CD4-positive, alpha-beta T cell treated with Interleukin-1 beta for 1 hour (primary cell): ENCODE measurements around the gene SDR39U1.
"Not testable (repeated sequence)": the region's sequence is repeated elsewhere in the genome, so short reads cannot be mapped to it uniquely, and the experiment has no call there.

Experiments
- DNase-seq, 2 donors: peaks; one replicate each; pipeline ENCODE4 v3.0.0-alpha.2; 2020 to 2022

The SDR39U1 gene, protein sequence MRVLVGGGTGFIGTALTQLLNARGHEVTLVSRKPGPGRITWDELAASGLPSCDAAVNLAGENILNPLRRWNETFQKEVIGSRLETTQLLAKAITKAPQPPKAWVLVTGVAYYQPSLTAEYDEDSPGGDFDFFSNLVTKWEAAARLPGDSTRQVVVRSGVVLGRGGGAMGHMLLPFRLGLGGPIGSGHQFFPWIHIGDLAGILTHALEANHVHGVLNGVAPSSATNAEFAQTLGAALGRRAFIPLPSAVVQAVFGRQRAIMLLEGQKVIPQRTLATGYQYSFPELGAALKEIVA

DNA sequence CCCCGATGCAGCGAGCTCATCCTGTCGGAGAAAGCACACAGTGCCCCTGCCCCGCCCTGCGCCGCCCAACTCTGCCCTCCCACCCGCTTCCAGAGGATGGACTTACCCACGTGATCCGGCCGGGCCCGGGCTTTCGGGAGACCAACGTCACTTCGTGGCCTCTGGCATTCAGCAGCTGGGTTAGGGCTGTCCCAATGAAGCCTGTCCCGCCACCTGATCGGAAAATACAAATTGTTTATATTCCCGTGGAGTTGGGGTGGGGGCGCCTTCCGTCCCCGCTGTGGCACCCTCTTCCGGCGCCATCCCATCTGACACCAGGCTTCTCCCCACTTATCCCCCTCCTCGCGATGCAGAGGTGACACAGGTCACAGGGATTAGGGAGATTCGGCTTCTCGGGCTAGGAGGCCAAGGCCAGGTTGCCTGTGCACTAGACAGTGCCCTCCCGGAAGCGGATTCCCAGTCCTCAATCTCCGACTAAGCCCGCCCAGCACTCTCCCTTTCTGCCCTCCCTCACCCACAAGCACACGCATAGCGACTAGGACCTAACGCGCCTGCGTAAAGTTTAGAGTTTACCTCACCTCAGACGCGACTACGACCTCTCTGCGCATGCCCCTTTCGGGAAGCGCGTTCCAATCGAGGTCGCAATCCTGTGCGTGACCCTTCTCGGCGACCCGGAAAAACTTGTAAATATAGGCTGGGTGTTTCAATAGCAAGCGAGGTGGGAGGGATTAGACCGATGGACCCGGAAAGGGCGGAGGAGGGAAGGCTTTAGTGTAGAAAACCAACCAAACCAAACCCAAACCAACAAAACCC is at the start of gene SDR39U1:
TSS of gene SDR39U1 (minus strand) at position 537 of the 813 bp plus-strand sequence. CDS start at position 530, 7 bp downstream.
- peak; percentile 99 for DNase-seq

DNA sequence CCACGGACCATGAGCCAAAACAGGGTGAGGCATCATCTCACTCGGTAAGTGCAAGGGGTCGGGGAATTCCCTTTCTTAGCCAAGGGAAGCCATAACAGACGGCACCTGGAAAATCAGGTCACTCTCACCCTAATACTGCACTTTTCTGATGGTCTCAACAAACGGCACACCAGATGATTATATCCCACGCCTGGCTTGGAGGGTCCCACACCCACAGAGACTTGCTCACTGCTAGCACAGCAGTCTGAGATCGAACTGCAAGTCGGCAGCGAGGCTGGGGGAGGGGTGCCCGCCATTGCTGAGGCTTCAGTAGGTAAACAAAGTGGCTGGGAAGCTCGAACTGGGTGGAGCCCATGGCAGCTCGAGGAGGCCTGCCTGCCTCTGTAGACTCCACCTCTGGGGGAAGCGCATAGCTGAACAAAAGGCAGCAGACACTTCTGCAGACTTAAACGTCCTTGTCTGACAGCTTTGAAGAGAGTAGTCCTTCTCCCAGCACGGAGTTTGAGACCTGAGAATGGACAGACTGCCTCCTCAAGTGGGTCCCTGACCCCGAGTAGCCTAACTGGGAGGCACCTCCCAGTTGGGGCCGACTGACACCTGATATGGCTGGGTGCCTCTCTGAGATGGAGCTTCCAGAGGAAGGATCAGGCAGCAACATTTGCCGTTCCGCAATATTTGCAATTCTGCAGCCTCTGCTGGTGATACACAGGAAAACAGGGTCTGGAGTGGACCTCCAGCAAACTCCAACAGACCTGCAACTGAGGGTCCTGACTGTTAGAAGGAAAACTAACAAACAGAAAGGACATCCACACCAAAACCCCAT is 49.2 kb upstream of the SDR39U1 start:
- not testable (repeated sequence) for DNase-seq

DNA sequence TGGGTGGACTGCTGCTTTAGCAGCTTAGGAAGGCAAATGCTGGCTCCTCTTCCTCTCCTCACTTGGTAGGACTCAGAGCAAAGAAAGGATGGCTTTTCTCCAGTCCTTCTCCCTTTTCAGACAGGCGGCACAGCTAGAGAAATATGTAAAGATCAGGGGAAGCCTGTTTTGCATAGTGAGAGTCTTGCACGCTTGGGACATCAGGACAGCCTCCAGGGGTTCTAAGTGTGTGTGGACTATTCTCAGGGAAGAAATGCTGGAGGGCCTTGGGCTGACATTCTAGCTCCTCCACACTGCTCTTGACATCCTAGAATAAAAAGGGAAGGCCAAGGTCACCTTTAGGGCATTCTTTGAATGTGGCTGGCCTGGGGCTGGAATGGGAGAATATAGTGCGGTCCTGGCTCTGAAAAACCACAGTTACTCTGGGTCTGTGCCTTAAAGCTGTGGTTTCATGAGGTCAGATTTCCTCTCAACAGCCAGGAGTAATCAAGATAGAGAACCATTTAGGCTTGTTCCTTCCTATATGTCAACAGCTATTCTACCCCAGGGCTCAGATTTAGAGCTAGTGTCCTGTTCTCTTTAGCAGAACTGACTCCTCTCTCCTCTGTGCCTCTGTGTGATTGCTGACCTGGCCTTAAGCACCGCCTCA is 41.2 kb upstream of the SDR39U1 start:
- DNase-seq = peak in 1 of 2 donors; percentile 45

DNA sequence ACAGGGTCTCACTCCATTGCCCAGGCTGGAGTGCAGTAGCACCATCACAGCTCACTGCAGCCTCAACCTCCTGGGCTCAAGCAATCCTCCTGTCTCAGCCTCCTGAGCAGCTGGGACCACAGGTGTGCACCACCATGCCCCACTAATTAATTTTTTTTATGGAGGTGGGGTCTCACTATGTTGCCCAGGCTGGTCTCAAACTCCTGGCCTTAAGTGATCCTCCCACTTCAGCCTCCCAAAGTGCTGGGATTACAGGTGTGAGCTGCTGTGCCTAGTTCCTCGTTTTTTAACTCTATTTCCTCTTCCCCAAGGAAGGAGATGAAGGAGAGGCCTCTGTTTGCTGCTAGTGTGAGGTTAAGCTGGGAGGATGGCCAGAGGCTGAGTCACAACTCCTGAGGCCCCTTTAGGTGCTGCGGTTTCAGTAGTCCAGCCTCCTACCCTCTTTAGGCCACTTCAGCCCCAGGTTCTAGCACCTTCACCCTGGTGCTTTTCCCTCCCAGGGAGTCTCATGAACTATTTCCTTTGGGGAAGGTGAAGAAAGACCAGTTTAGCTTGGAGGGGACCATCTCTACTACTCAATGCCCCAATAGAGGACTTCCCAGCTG is 40.2 kb upstream of the SDR39U1 start:
- DNase-seq = not testable (repeated sequence)

DNA sequence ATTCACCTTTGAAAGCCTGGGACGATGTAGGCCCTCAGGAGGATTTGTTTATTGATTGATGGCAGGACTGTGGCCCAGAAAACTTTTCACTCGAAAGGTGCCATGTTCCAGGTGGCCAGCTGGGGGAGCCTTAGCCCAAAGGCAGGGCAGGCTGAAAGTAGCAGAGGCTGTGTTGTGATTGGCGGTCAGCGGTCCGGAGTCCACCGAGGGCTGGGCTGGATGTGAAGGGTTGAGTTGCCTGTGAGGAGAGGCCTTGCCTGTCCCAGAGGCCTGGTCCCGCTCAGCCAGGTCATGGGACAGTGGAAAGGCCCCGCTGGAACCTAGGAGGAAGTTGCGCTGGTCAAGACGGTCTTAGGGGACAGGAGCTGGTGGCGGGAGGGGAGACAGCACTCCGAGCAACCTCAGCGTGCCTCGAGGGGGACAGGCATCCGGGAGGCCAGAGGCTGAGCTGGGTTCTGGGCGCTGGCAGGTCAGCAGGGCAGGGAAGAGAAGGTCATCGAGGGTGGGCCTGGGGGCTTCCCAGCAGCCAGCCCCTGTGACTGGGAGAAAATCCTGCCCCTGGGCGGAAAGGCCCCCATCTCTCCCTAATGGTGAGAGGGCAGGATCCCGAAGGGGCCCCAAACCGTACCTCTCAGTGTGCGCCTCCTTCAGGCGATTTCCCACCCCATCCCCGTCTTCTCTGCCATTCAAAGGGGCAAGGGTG is 39.2 kb upstream of the SDR39U1 start:
- peak; percentile 55 to 57 for DNase-seq

DNA sequence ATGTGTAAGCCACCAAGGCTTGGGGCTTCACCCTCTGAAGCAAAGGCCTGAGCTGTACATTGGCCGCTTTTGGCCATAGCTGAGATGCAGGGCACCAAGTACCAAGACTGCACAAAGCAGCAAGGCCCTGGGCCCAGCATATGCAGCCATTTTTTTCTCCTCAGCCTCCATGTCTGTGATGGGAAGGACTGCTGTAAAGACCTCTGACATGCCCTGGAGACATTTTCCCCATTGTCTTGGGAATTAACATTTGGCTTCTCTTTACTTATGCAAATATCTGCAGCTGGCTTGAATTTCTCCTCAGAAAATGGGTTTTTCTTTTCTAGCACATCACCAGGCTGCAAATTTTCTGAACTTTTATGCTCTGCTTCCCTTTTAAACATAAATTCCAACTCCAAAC is 37.4 kb upstream of the SDR39U1 start:
- DNase-seq = not testable (repeated sequence)

DNA sequence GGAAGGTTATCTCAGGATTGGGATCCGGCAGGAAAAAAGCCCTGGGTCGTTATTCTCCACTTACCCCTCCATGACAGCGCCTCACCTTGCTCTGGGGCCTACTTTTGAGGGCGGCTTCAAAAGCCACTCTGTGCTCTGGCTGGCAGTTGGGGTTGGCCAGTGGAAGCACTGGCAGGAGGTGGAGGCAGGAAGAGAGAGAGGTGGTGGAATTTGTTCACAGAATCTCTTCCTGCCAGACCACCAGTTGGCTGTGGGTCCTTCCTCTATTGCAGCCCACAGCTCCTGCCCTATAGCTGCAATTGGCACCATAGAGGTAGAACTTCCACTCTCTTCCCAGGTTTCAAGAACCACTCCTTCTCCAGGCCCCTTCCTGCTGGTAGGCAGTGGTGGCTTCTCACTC is 32.7 kb upstream of the SDR39U1 start:
- DNase-seq = no peak

DNA sequence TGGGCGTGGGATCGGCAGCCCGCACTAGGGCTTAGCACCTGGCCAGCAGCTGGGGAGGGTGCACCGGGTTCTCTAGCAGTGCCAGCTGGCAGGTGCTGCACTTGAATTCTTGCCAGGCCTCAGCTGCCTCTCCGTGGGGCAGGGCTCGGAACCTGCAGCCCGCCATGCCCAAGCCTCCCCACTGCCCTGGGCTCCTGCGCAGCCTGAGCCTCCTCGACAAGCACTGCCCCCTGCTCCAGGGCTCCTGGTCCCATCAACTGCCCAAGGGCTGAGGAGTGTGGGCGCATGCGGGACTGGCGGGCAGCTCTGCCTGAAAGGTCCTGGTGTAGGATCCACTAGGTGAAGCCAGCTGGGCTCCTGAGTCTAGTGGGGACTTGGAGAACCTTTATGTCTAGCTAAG is 30.6 kb upstream of the SDR39U1 start:
- no peak for DNase-seq

DNA sequence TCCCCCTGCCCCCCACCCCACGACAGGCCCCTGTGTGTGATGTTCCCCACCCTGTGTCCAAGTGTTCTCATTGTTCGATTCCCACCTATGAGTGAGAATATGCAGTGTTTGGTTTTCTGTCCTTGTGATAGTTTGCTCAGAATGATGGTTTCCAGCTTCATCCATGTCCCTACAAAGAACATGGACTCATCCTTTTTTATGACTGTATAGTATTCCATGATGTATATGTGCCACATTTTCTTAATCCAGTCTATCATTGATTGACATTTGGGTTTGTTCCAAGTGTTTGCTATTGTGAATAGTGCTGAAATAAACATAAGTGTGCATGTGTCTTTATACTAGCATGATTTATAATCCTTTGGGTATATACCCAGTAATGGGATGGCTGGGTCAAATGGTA is 27.9 kb upstream of the SDR39U1 start:
- not testable (repeated sequence) for DNase-seq

DNA sequence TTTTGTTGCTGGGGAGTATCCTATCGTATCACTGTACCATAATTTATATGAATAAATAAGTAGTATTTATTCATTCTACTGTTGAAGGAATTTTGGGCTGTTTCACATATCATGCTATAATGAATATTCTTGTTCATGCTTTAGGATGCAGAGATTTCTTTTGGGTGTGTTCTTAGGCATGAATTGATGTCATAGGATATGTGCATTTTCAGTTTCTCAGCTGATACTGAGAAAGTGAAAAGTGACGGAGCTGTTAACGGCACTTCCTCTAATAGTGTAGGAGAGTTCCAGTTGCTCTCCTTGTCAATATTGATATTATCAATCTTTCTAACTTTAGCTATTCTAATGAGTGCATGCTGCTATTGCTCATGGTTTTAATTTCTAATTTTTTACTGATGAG is 23.2 kb upstream of the SDR39U1 start:
- no peak for DNase-seq

DNA sequence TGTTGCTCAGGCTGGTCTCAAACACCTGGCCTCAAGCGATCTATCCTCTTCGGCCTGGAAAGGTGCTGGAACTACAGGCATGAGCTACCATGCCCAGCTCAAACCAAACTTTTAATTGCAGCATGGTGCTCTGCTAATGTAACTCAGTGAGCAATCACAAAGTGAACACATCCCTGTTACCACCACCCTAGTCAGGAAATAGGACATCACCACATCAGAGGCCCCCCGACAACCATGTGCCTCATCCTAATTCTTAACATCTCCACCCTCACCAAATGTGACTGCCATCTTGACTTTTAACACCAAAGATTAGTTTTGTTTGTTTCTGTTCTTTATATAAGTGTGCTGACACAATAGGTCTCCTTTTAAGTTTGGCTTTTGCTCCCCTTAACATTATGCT is 22.8 kb upstream of the SDR39U1 start:
- no peak for DNase-seq

DNA sequence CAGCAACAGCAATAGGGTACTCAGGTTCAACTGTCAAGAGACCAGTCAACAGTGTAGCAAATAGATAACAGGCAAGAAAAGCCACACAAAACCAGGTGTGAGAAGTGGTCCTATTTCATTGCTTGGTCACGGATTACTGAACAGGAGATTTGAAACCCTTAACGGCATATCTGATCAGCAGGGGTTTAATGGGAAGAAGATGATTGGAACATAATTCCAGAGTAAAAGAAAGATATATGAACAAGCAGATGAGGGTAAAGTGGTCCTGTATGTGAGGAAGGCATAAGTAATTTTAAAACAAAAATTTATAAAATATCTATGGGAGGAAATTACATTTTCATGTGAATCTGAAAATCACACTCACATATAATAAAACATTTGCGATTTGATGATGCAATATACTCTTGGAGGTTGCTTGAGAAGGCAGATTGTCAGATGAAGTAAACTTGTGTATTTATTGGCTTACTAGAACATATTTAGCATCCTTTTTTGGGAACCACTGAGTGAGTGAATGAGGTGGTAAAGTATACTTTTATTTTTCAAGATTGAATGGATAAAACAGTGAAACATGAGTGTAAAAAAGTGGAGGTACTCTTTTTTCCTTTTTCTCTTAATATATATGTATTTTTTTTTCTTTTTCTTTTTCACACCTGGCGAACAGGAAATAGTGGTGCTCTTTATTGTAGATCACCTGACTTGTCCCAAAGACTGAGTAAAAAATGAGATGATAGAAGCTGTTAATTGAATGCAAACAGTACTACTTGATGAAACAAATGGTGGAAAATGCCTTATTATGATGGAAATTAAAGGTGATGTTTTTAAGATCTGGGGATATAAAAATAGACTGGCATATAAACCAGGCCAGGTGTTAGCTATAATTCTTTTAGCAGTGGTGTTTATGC is 21.6 kb upstream of the SDR39U1 start:
- DNase-seq = no peak

DNA sequence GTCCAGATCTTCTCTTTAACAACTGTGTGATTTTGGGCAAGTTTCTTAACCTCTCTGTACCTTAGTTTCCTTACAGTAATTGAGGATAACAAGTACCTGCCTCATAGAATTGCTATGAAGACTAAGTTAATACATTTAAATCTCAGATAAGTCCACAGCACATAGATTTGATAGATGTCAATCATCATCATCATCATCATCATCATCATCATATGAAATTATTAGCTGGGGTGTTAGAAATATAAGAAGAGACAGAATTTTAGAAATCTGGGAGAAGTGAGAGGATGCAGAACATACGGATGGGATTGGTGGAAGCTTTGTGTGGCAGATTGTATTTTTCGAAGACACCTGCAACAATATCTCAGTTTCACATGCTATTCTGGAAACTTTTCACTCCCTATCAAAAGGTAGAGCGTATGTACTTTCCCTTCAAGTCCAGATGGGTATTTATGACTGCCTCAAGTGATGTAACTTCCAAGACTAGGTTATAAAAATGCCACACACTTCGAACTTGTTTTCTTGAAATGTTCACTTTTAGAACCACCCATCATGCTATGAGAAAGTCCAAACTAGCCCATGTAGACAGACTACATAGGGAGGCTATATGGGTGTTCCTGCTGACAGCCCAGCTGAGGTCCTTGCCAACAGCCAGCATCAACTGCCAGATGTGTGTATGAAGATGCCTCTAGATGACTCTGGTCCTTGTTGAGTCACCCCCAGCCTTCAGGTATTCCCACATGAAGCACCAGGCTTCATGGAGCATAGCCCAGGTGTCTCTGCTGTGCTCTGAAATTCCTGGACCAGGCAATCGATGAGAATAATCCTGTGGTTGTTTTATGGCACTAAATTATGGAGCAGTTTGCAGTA is 20.7 kb upstream of the SDR39U1 start:
- no peak for DNase-seq

DNA sequence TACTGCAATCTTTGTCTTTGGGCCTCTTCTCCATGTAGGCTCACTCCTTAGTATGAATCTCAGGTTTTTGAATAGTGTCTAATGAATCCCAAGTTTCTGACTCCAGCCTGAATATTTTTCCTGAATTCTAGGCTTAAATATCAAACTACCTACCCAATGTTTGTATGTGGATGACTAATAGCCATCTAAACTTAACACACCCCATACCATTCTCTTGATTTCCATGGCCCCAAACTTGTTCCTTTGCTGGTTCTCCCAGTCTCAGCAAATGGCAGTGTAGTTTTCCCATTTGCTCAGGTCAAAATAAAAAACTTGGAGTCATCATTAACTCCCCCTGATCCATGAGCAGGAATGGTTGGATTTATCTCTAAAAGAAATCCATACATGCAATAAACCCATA is 18.8 kb upstream of the SDR39U1 start:
- no peak for DNase-seq

DNA sequence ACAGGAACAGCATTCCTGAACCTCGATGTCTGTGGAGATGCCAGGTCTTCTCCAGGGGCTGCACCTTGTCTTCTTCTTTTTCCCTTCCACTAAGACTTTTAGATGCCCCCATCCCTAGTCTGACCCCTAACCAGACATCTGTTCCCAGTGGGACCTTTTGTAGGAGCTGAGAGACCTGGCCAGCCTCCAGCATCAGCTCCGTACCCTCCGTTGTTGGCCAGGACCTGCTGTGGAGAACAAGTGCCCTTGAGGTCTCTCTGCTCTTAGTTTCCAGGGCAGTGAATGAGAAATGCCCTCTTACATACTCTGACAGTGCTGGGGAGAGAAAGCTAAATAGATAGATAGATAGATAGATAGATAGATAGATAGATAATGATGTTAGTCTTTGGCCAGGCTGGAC is 16.8 kb upstream of the SDR39U1 start:
- no peak for DNase-seq

DNA sequence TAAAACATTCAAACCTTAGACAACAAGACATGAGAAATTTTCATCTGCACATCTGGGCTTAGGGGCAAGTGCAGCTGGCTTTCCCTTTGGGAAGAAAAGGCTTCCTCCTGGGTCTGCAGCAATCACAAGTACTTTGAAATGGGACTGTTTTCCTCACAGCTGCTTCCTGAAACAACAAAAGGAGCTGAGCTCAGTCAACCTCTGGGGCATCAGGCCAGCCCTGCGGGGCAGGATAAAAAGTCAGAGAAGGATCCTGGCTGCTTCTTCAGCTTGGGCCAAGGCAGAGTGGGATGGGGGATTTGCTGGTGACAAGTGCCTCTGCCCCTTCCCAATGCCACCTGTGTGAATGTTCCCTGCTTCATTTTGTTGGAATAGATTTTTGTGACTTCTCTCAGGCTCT is 16.2 kb upstream of the SDR39U1 start:
- no peak for DNase-seq

DNA sequence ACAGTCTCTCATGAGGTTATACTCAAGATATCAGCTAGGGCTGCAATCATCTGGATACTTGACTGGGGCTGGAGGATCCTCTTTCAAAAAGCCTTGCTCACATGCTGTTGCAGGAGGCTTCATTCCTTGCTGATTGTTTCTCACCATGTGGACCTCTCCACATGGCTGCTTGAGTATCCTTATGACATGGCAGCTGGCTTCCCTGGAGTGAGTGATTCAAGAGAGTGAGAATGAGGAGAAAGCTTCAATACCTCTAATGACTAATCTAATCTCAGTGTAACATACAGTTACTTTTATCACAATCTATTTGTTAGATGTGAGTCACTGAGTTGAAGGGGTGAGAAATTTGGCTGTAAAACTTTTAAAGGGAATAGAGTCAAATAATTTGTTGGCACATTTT is 14.4 kb upstream of the SDR39U1 start:
- DNase-seq = no peak

DNA sequence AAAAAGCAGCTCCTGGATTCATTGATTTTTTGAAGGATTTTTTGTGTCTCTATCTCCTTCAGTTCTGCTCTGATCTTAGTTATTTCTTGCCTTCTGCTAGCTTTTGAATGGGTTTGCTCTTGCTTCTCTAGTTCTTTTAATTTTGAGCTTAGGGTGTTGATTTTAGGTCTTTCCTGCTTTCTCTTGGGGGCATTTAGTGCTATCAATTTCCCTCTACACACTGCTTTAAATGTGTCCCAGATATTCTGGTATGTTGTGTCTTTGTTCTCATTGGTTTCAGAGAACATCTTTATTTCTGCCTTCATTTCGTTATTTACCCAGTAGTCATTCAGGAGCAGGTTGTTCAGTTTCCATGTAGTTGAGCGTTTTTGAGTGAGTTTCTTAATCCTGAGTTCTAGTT is 8.3 kb upstream of the SDR39U1 start:
- not testable (repeated sequence) for DNase-seq

DNA sequence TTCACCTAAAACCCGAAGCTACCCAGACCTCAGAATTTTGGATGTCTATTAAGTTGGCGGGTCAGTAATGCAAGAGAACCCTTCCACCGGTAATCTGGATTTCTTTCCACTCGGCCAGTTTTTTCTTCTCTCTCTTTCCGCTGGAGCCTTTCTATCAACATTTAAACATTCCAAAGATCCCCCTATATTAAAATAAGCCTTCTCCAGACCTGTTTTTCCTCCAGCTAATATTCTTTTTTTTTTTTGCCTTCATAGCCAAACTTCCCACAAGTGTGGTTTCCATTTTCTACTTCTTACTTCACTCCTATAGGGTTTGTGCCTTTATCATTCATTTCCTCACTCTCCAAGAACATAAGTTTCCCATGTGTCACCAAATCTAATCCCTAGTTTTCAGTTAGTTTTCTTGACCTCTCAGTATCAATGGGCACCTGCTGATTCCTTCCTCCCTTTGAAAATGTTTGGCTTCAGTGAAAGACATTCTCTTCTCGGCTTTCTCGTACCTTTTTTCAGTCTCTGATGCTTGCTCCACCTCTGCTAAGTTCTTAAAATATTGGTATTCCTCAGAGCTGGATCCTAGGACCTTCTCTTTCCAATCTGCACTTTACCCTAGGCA is 583 bp upstream of the SDR39U1 start:
- no peak for DNase-seq
